ENCODE measurements around the gene HTR1D.

HTR1D gene

GRCh38 chr1:23150125-23150524 lies 67.2 kb downstream of the HTR1D start:
- DNase-seq: no peak

- DNase-seq: peak; percentile 37
These were observed 68.2 kb downstream of the HTR1D start for GRCh38 chr1:23149114-23149513.

GRCh38 chr1:23148084-23148483 lies 69.2 kb downstream of the HTR1D start:
- no peak for DNase-seq

Measured in hematopoietic multipotent progenitor cell treated with erythropoietin and hydrocortisone succinate and interleukin-3 and kit ligand, for 4 days (in vitro differentiated cells).